H9 (cell line): ENCODE measurements around the gene RAP1GAP. TPM values are rescaled to one million over a fixed set of nuclear protein-coding genes. Genes with fewer than 3 reads are reported as not detected.

Source experiments
- DNase-seq: peaks from one replicate; pipeline ENCODE4 v3.0.0-alpha.2; 2017
- H2AFZ ChIP-seq: one replicate; pipeline ENCODE4 v1.6.1; 2013; ENCODE audit warnings: mild to moderate bottlenecking, low read length, control low read depth, moderate library complexity
- H2AK5ac ChIP-seq: 2 replicates; pipeline ENCODE4 v1.6.1; 2013; ENCODE audit warnings: low read length, control low read depth, mixed read lengths; ENCODE audit not compliant: insufficient read length
- H2BK120ac ChIP-seq: one replicate; pipeline ENCODE4 v1.6.1; 2013; ENCODE audit warnings: low read depth, mild to moderate bottlenecking, low read length, control low read depth, inconsistent platforms; ENCODE audit not compliant: poor library complexity, severe bottlenecking
- H2BK12ac ChIP-seq: 2 replicates; pipeline ENCODE4 v1.6.1; 2013; ENCODE audit warnings: low read length, control low read depth, mixed read lengths, low read depth; ENCODE audit not compliant: insufficient read length
- H2BK15ac ChIP-seq: 2 replicates; pipeline ENCODE4 v1.6.1; 2013; ENCODE audit warnings: low read depth, low read length, control low read depth
- H2BK20ac ChIP-seq: one replicate; pipeline ENCODE4 v1.6.1; 2013; ENCODE audit warnings: low read depth, mild to moderate bottlenecking, low read length, control low read depth, inconsistent platforms; ENCODE audit not compliant: poor library complexity, severe bottlenecking
- H2BK5ac ChIP-seq: 2 replicates; pipeline ENCODE4 v1.6.1; 2013; ENCODE audit warnings: low read length, control low read depth, mixed read lengths; ENCODE audit not compliant: insufficient read length
- H3K14ac ChIP-seq: 2 replicates; pipeline ENCODE4 v1.6.1; 2013; ENCODE audit warnings: low read length, control low read depth; ENCODE audit not compliant: insufficient read depth
- H3K18ac ChIP-seq: 2 replicates; pipeline ENCODE4 v1.6.1; 2013; ENCODE audit warnings: low read depth, mild to moderate bottlenecking, mixed read lengths, low read length, control low read depth; ENCODE audit not compliant: insufficient read length
- H3K23ac ChIP-seq: 2 replicates; pipeline ENCODE4 v1.6.1; 2013; ENCODE audit warnings: low read length, control low read depth, mixed read lengths, low read depth; ENCODE audit not compliant: insufficient read length
- H3K23me2 ChIP-seq: 2 replicates; pipeline ENCODE4 v1.6.1; 2013; ENCODE audit warnings: low read depth, mild to moderate bottlenecking, mixed read lengths, low read length, control low read depth; ENCODE audit not compliant: insufficient read length, poor library complexity, severe bottlenecking
- H3K27ac ChIP-seq: 2 replicates; pipeline ENCODE4 v1.5.1; 2013; ENCODE audit warnings: low read length, control low read depth, mixed read lengths, low read depth; ENCODE audit not compliant: insufficient read length
- H3K27me3 ChIP-seq: 2 replicates; pipeline ENCODE4 v1.6.1; 2013; ENCODE audit warnings: low read length, control low read depth, inconsistent platforms; ENCODE audit not compliant: insufficient read depth
- H3K4ac ChIP-seq: 2 replicates; pipeline ENCODE4 v1.6.1; 2013; ENCODE audit warnings: low read depth, mild to moderate bottlenecking, control low read depth, inconsistent platforms, low read length, moderate library complexity
- H3K4me1 ChIP-seq: 2 replicates; pipeline ENCODE4 v1.6.1; 2013; ENCODE audit warnings: low read length, control low read depth, inconsistent platforms; ENCODE audit not compliant: insufficient read depth
- H3K4me2 ChIP-seq: 2 replicates; pipeline ENCODE4 v1.6.1; 2013; ENCODE audit warnings: low read length, control low read depth, mixed read lengths; ENCODE audit not compliant: insufficient read length, insufficient read depth
- H3K56ac ChIP-seq: 2 replicates; pipeline ENCODE4 v1.6.1; 2013; ENCODE audit warnings: low read depth, mild to moderate bottlenecking, mixed read lengths, low read length, control low read depth; ENCODE audit not compliant: insufficient read length
- H3K79me1 ChIP-seq: 2 replicates; pipeline ENCODE4 v1.6.1; 2013; ENCODE audit warnings: low read depth, mild to moderate bottlenecking, moderate library complexity, low read length, control low read depth, inconsistent platforms; ENCODE audit not compliant: insufficient read depth, poor library complexity, severe bottlenecking
- H3K79me2 ChIP-seq: 2 replicates; pipeline ENCODE4 v1.6.1; 2013; ENCODE audit warnings: low read length, control low read depth, inconsistent platforms; ENCODE audit not compliant: insufficient read depth
- H3K9ac ChIP-seq: 2 replicates; pipeline ENCODE4 v1.6.1; 2013; ENCODE audit warnings: low read length, control low read depth, mixed read lengths; ENCODE audit not compliant: insufficient read length; ENCODE audit errors: extremely low read depth
- H3K9me3 ChIP-seq: one replicate; pipeline ENCODE4 v1.6.1; 2013; ENCODE audit warnings: low read depth, low read length, inconsistent platforms; ENCODE audit not compliant: control insufficient read depth
- H3T11ph ChIP-seq: one replicate; pipeline ENCODE4 v1.6.1; 2013; ENCODE audit warnings: mild to moderate bottlenecking, low read length, control low read depth, inconsistent platforms
- H4K20me1 ChIP-seq: one replicate; pipeline ENCODE4 v1.6.1; 2013; ENCODE audit not compliant: control insufficient read depth, insufficient read length, insufficient read depth
- H4K5ac ChIP-seq: 2 replicates; pipeline ENCODE4 v1.6.1; 2013; ENCODE audit warnings: low read depth, mild to moderate bottlenecking, mixed read lengths, low read length, control low read depth; ENCODE audit not compliant: insufficient read length
- H4K8ac ChIP-seq: replicated peaks from 2 replicates; pipeline ENCODE4 v1.6.1; 2013; ENCODE audit warnings: low read length, control low read depth, mixed read lengths, low read depth; ENCODE audit not compliant: insufficient read length
- H4K91ac ChIP-seq: 2 replicates; pipeline ENCODE4 v1.6.1; 2013; ENCODE audit warnings: low read depth, mild to moderate bottlenecking, moderate library complexity, mixed read lengths, low read length, control low read depth; ENCODE audit not compliant: insufficient read length
- H3K27ac Mint-ChIP-seq, 3 experiments: 2 replicates in 2 of 3; 3 replicates in 1 of 3; pipeline ENCODE4 v1.8.0; 2020 to 2021; ENCODE audit warnings: mixed read lengths in 3 of 3, mild to moderate bottlenecking in 1 of 3, moderate library complexity in 1 of 3
- H3K27me3 Mint-ChIP-seq: 2 replicates; pipeline ENCODE4 v1.8.0; 2021; ENCODE audit warnings: low read depth, mild to moderate bottlenecking, moderate library complexity, mixed read lengths
- H3K36me3 Mint-ChIP-seq, 3 experiments: 2 replicates in 2 of 3; 3 replicates in 1 of 3; pipeline ENCODE4 v1.8.0; 2020 to 2021; ENCODE audit warnings: low read depth in 3 of 3, mixed read lengths in 3 of 3; ENCODE audit not compliant: insufficient read depth in 1 of 3
- H3K4me1 Mint-ChIP-seq, 2 experiments: 2 replicates each; pipeline ENCODE4 v1.8.0; 2020; ENCODE audit warnings: mixed read lengths in 2 of 2
- H3K4me3 Mint-ChIP-seq, 2 experiments: 2 replicates in 1 of 2; 3 replicates in 1 of 2; pipeline ENCODE4 v1.8.0; 2020 to 2021; ENCODE audit warnings: mild to moderate bottlenecking in 2 of 2, mixed read lengths in 2 of 2, moderate library complexity in 1 of 2
- H3K9me3 Mint-ChIP-seq, 2 experiments: 2 replicates in 1 of 2; 3 replicates in 1 of 2; pipeline ENCODE4 v1.8.0; 2020; ENCODE audit warnings: mild to moderate bottlenecking in 2 of 2, mixed read lengths in 2 of 2, moderate library complexity in 1 of 2
- WGBS: extraction: QIAGEN DNeasy Blood & Tissue Kit; methylation state at CpG from one replicate; pipeline ENCODE4 v1.1.7; 2013; ENCODE audit warnings: missing lambda C conversion rate, low lambda C conversion rate, mixed read lengths; ENCODE audit not compliant: insufficient read length; ENCODE audit errors: extremely low coverage; 5-methylcytosine and 5-hydroxymethylcytosine counted together
- total RNA-seq: library from RNA; stranded (reverse); gene quantifications from 2 replicates; pipeline ENCODE4 v1.2.1, GENCODE V29; 2021
- TF ChIP-seq, protein P1 (sequence below): fragments of 200-600 bp; sonication (generic); conservative IDR thresholded peaks from 3 replicates; pipeline ENCODE4 v1.8.0; 2021; ENCODE audit warnings: antibody characterized with exemption, mild to moderate bottlenecking

The RAP1GAP gene
- total RNA-seq, 1 experiment from 2014 or later, result 7.9 TPM

- no peak overlapping the region for H3K4me3 Mint-ChIP-seq
- H2BK15ac ChIP-seq, result no peak overlapping the region
Observed at GRCh38 chr1:21596174-21596573, 73.0 kb downstream of the RAP1GAP start.

More at GRCh38 chr1:21596174-21596573, 73.0 kb downstream of the RAP1GAP start:
- no peak overlapping the region for H3K4ac ChIP-seq
- DNase-seq, result no peak
- H3K79me1 ChIP-seq, result no peaks in the 10 kb centered on the region
- Mint-ChIP-seq H3K27ac (no peak overlapping the region), H3K9me3 (no peaks in the 10 kb centered on the region), H3K4me1 (peaks cover 17 to 31% of the 10 kb centered on the region in 2 experiments), H3K27me3 (no peaks in the 10 kb centered on the region), H3K36me3 (no peaks in the 10 kb centered on the region; a peak in 1 of 7 replicates)
- no peak overlapping the region for H2BK5ac ChIP-seq
- WGBS, result no CpG with 5 or more reads among the region's 11 CpGs
- H3K27me3 ChIP-seq, result no peaks in the 10 kb centered on the region
- H3K23me2 ChIP-seq, result no peaks in the 10 kb centered on the region
- no peak overlapping the region for H3K27ac ChIP-seq
- no peaks in the 10 kb centered on the region for H3K79me2 ChIP-seq
- no peak overlapping the region for H3K56ac ChIP-seq
- no peak overlapping the region for H3T11ph ChIP-seq
- no peak overlapping the region for H2BK20ac ChIP-seq
- H3K18ac ChIP-seq, result no peak overlapping the region
- TF ChIP-seq, protein P1, sequence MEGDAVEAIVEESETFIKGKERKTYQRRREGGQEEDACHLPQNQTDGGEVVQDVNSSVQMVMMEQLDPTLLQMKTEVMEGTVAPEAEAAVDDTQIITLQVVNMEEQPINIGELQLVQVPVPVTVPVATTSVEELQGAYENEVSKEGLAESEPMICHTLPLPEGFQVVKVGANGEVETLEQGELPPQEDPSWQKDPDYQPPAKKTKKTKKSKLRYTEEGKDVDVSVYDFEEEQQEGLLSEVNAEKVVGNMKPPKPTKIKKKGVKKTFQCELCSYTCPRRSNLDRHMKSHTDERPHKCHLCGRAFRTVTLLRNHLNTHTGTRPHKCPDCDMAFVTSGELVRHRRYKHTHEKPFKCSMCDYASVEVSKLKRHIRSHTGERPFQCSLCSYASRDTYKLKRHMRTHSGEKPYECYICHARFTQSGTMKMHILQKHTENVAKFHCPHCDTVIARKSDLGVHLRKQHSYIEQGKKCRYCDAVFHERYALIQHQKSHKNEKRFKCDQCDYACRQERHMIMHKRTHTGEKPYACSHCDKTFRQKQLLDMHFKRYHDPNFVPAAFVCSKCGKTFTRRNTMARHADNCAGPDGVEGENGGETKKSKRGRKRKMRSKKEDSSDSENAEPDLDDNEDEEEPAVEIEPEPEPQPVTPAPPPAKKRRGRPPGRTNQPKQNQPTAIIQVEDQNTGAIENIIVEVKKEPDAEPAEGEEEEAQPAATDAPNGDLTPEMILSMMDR, result no peak
- H3K4me2 ChIP-seq, result no peak overlapping the region
- H4K20me1 ChIP-seq, result no peaks in the 10 kb centered on the region
- no peak overlapping the region for H2AFZ ChIP-seq
- no peaks in the 10 kb centered on the region for H3K4me1 ChIP-seq
- no peak overlapping the region for H3K23ac ChIP-seq
- no peak overlapping the region for H4K91ac ChIP-seq
- H3K9ac ChIP-seq, result no peak overlapping the region
- no peak overlapping the region for H2BK120ac ChIP-seq
- H3K9me3 ChIP-seq, result no peaks in the 10 kb centered on the region
- no peak overlapping the region for H2BK12ac ChIP-seq
- H4K5ac ChIP-seq, result no peak overlapping the region
- no peak overlapping the region for H4K8ac ChIP-seq
- H3K14ac ChIP-seq, result no peak overlapping the region
- no peak overlapping the region for H2AK5ac ChIP-seq
